Adrenal gland (tissue), 12 donors: ENCODE data around the gene HMCES. TPM values are rescaled to one million over a fixed set of nuclear protein-coding genes. Genes with fewer than 3 reads are reported as not detected.

Experiments used
- DNase-seq, 7 donors: peaks; one replicate each; pipeline ENCODE4 v3.0.0-alpha.2; 2019 to 2020
- H3K27ac ChIP-seq, 5 donors: fragments of 200-600 bp; sonication (generic) in 4 of 5; 1 replicate in 3 of 5; 2 replicates in 2 of 5; pipeline versions ENCODE4 v1.5.1 to v1.8.0; 2016 to 2020; ENCODE audit warnings: mild to moderate bottlenecking in 1 of 5
- H3K27me3 ChIP-seq: fragments of 200-600 bp; 2 replicates; pipeline ENCODE4 v1.8.0; 2021
- H3K36me3 ChIP-seq, 2 donors: fragments of 200-600 bp; replicated peaks in 1 of 2; 1 replicate in 1 of 2; 2 replicates in 1 of 2; pipeline versions ENCODE4 v1.5.1 to v1.8.0; 2018 to 2022
- H3K4me1 ChIP-seq, 2 donors: fragments of 200-600 bp; replicated peaks in 1 of 2; 1 replicate in 1 of 2; 2 replicates in 1 of 2; pipeline versions ENCODE4 v1.5.1 to v1.8.0; 2018 to 2021
- H3K4me3 ChIP-seq, 4 donors: fragments of 200-600 bp; sonication (generic) in 3 of 4; one replicate each; pipeline ENCODE4 v1.5.1; 2016 to 2018
- H3K9me3 ChIP-seq, 3 donors: fragments of 200-600 bp; sonication (generic) in 1 of 3; replicated peaks in 1 of 3; 1 replicate in 2 of 3; 2 replicates in 1 of 3; pipeline versions ENCODE4 v1.5.1 to v1.8.0; 2016 to 2021
- POLR2A ChIP-seq, 2 donors: fragments of 450-650 bp; IDR thresholded peaks; one replicate each; pipeline ENCODE4 v1.6.1; 2017; ENCODE audit warnings: antibody characterized with exemption in 2 of 2, mild to moderate bottlenecking in 2 of 2, moderate library complexity in 1 of 2
- WGBS, 4 donors: extraction: QIAGEN DNeasy Blood & Tissue Kit in 2 of 4; methylation state at CpG; one replicate each; pipeline versions ENCODE4 v1.1.5 to v1.1.7; 2013 to 2017; 5-methylcytosine and 5-hydroxymethylcytosine counted together
- intact Hi-C, 2 donors: fragments of 100-400 bp; cut with DNase I; formaldehyde crosslinking; loops; one replicate each; pipeline versions ENCODE4 v1.14.1 to v1.15.0; 2022 to 2023
- microRNA-seq, 3 donors: library from miRNA; unstranded; fragments of <30 nt; microRNA quantifications; one replicate each; pipeline ENCODE4, GENCODE V29; 2017 to 2020
- polyA plus RNA-seq, 3 donors: library from polyadenylated mRNA; stranded (reverse); fragments of 200-250 nt in 2 of 3; fragments of 350-450 nt in 1 of 3; fragmentation: Illumina TruSeq in 1 of 3; extraction: RNeasy Lipid Tissue Mini Kit (QIAGEN cat#74804) in 1 of 3; gene quantifications; one replicate each; pipeline ENCODE4 v1.2.3, GENCODE V29; 2013 to 2014
- small RNA-seq, 2 donors: library from RNA; depleted of rRNA; stranded (forward); fragments of <200 nt; gene quantifications; one replicate each; pipeline ENCODE3, GENCODE V24; 2016
- total RNA-seq, 9 donors: library from RNA; depleted of rRNA in 4 of 9; stranded (reverse); fragments of >200 nt in 4 of 9; fragments of 120-200 nt in 1 of 9; fragmentation: NEBNext Ultra II Directional in 1 of 9; extraction: Animal tissue kit (Norgen Biotek cat#: 25700) in 1 of 9; gene quantifications; one replicate each; pipeline versions ENCODE4 v1.1.0 to v1.2.4, GENCODE V29; 2013 to 2023
- TF ChIP-seq, protein P1 (sequence below), 6 experiments: fragments of 450-650 bp in 4 of 6; fragments of 200-600 bp in 2 of 6; sonication (generic) in 1 of 6; IDR thresholded peaks; 1 replicate in 5 of 6; 2 replicates in 1 of 6; pipeline versions ENCODE4 v1.5.1 to v1.8.0; 2016 to 2021; ENCODE audit warnings: antibody characterized with exemption in 6 of 6, mild to moderate bottlenecking in 2 of 6, moderate library complexity in 1 of 6
- donor health status: healthy with polysubstance abuse.
- donor health status: Bipolar disorder and iron deficiency.
- donor health status: DM: yes; HTN: yes; CAD: no.
- donor health status: DM: no; HTN: no; CAD: no.
- donor health status: DM: no; HTN: no; CAD: no.
- donor health status: DM: yes; HTN: yes; CAD: no.

Gene HMCES
- total and polyA plus RNA-seq, 12 donors = 16.0 to 39.7 (median 23.7) TPM

DNA sequence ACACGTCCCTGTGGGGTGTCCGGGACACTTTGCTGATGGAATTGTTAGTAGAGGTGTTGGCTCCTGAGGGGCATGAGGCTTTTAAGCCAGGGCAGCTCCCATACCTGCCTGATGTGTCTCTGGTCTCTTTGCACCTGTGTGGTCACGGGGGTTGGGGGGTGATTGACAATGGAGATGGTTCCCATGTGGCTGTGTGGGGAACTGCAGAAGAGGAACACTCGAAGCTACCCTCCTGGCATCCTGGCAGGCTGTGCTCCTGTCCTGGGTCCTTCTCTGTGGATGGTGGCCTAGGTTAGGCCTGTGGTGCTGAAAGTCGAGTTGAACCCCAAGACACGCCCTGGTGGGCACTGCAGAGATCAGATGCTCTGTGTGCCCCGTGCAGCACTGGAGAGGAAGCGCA is 73.4 kb downstream of the HMCES start:
- H3K4me3 ChIP-seq = no peak overlapping the region
- H3K36me3 ChIP-seq = no peaks in the 10 kb centered on the region
- no peak for DNase-seq
- no peaks in the 10 kb centered on the region for H3K27me3 ChIP-seq
- intact Hi-C loops = no loop called here
- no peak overlapping the region for H3K27ac ChIP-seq
- H3K4me1 ChIP-seq = no peaks in the 10 kb centered on the region
- 79 to 85% (median 84%) methylated on average over 5 to 8 of the region's 8 CpGs for WGBS, 4 donors
- no peak for TF ChIP-seq POLR2A (IDR thresholded peaks at IDR 0.05)
- TF ChIP-seq, protein P1, sequence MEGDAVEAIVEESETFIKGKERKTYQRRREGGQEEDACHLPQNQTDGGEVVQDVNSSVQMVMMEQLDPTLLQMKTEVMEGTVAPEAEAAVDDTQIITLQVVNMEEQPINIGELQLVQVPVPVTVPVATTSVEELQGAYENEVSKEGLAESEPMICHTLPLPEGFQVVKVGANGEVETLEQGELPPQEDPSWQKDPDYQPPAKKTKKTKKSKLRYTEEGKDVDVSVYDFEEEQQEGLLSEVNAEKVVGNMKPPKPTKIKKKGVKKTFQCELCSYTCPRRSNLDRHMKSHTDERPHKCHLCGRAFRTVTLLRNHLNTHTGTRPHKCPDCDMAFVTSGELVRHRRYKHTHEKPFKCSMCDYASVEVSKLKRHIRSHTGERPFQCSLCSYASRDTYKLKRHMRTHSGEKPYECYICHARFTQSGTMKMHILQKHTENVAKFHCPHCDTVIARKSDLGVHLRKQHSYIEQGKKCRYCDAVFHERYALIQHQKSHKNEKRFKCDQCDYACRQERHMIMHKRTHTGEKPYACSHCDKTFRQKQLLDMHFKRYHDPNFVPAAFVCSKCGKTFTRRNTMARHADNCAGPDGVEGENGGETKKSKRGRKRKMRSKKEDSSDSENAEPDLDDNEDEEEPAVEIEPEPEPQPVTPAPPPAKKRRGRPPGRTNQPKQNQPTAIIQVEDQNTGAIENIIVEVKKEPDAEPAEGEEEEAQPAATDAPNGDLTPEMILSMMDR (IDR thresholded peaks at IDR 0.05) = no peak
- no peaks in the 10 kb centered on the region for H3K9me3 ChIP-seq

DNA sequence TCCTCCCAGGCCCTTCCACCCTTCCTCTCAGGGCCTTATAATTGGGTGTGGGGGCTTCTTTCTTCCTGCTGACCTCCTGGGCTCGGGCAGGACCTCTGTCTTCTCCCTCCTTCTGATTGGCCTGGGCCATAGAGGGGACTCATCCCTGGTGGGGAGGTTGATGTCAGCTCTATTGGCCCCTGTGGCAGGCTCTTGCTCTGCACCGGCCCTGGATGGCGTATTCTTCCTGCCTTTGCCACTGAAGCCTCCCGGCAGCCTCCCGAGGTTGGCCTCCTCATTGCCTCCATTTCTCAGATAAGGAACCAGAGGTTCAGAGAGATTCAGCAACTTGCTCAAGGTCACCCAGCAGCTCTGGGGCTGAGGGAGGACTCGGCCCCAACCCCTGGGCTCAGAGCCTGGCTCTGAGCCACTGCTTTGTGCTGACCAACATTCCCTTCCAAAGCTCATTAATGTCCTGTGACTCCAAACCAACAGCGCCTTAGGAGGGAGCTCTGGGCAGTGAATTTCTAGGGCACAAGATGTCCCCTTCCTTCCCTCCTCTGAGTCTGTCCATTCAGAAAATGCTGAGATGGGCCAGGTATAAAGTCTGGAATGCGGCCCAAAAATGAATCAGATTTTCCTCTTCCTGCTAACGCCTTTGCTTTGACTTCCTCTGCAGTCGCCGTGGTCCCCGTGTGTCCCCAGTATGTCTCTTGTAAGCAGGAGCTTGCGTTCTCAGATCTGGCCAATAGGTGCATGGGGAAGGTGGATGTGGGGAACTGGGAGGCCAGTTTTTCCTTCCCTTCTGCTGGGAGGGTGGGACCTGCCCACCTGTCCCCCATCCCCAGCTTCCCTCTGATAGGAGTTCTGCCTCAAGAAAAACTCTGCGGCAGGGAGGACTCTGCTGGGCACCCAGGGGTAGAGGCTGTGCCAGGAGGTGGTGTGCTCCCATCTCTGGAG is 74.2 kb downstream of the HMCES start:
- Histone ChIP-seq H3K27ac (peak overlapping the region in 1 of 5 donors; percentile 28), H3K4me3 (no peak overlapping the region), H3K27me3 (no peaks in the 10 kb centered on the region), H3K36me3 (no peaks in the 10 kb centered on the region), H3K9me3 (no peaks in the 10 kb centered on the region), H3K4me1 (no peaks in the 10 kb centered on the region)
- TF ChIP-seq POLR2A (IDR thresholded peaks at IDR 0.05) = no peak
- TF ChIP-seq, protein P1 (IDR thresholded peaks at IDR 0.05) = peak in 1 of 6 experiments; percentile 17
- peak in 4 of 7 donors; percentile 32 to 61 (median 40) for DNase-seq
- intact Hi-C loops = no loop called here
- 54 to 65% (median 62%) methylated on average over 11 to 14 of the region's 14 CpGs for WGBS, 4 donors

DNA sequence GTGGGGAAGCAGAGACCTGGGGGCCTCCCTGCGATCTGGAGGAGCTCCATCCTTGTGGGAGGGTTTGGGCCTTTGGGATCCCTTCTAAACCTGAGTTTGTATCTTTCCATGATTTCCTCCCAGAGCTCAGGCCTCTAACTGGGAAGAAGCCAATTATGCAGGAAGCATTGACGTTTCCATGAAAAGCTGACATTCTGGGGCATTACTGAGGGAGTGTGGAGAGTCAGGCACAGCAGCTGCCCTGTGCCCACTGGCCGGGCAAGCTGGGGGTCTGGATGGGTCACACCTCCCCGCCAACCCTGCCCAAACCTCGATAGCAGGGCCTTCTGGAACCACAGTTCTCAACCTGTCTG is 74.9 kb downstream of the HMCES start:
- H3K9me3 ChIP-seq = no peaks in the 10 kb centered on the region
- H3K27ac ChIP-seq = peak overlapping the region in 1 of 5 donors; percentile 28
- intact Hi-C loops = no loop called here
- no peaks in the 10 kb centered on the region for H3K4me1 ChIP-seq
- no peak overlapping the region for H3K4me3 ChIP-seq
- no peak for DNase-seq
- TF ChIP-seq, protein P1 (IDR thresholded peaks at IDR 0.05) = no peak
- no peak for TF ChIP-seq POLR2A (IDR thresholded peaks at IDR 0.05)
- H3K36me3 ChIP-seq = no peaks in the 10 kb centered on the region
- H3K27me3 ChIP-seq = no peaks in the 10 kb centered on the region
- 65 to 78% (median 77%) methylated on average over 5 of the region's 5 CpGs for WGBS, 4 donors

Small RNA genes lying within 50 kb of the gene (microRNA-seq; reads per million reads assigned to microRNA genes)
- 0 to 0.28 (median 0) reads per million in 3 donors for gene MIR6826

Small RNA genes lying within 50 kb of the gene (small RNA-seq; reads per million reads assigned to genes)
- gene MIR6826 = 0 reads per million in 2 donors

Other genes starting within 250 kb of the HMCES start
- 1 to 10 TPM in 1 of 9 donors, not detected in 8; 1.6 TPM for gene GP9, start 218.1 kb upstream of the HMCES start, total RNA-seq
- under 1 TPM in 1 of 3 donors, not detected in 2; 0.13 TPM for gene GP9, start 218.1 kb upstream of the HMCES start, polyA plus RNA-seq
- 10 to 100 TPM in 8 of 9 donors, 1 to 10 TPM in 1; 3.8 to 37.2 (median 32.0) TPM for gene RAB43, start 157.1 kb upstream of the HMCES start, total RNA-seq
- gene RAB43, start 157.1 kb upstream of the HMCES start, polyA plus RNA-seq = 10 to 100 TPM in 1 of 3 donors, 1 to 10 TPM in 1, under 1 TPM in 1; 0.33 to 13.0 (median 7.9) TPM
- gene ISY1, start 117.8 kb upstream of the HMCES start, total RNA-seq = 10 to 100 TPM in 8 of 9 donors, 1 to 10 TPM in 1; 4.1 to 40.0 (median 27.0) TPM
- 10 to 100 TPM; 15.0 to 39.7 (median 17.7) TPM for gene ISY1, start 117.8 kb upstream of the HMCES start, polyA plus RNA-seq
- 100 to 1,000 TPM; 296 to 804 (median 483) TPM for gene CNBP, start 95.0 kb upstream of the HMCES start, total RNA-seq
- gene CNBP, start 95.0 kb upstream of the HMCES start, polyA plus RNA-seq = 100 to 1,000 TPM; 373 to 465 (median 424) TPM
- 100 to 1,000 TPM; 105 to 318 (median 166) TPM for gene COPG1, start 29.3 kb upstream of the HMCES start, total RNA-seq
- gene COPG1, start 29.3 kb upstream of the HMCES start, polyA plus RNA-seq = 100 to 1,000 TPM in 2 of 3 donors, 10 to 100 TPM in 1; 84.9 to 182 (median 160) TPM
- 1 to 10 TPM in 2 of 9 donors, under 1 TPM in 6, not detected in 1; 0.17 to 1.3 (median 0.39) TPM for gene EFCAB12, start 149.8 kb downstream of the HMCES start, total RNA-seq
- 1 to 10 TPM in 2 of 3 donors, under 1 TPM in 1; 0.37 to 3.9 (median 2.8) TPM for gene EFCAB12, start 149.8 kb downstream of the HMCES start, polyA plus RNA-seq
- 10 to 100 TPM in 8 of 9 donors, 1 to 10 TPM in 1; 9.9 to 32.3 (median 26.0) TPM for gene MBD4, start 161.1 kb downstream of the HMCES start, total RNA-seq
- 10 to 100 TPM; 13.3 to 28.9 (median 13.4) TPM for gene MBD4, start 161.1 kb downstream of the HMCES start, polyA plus RNA-seq
- gene IFT122, start 161.4 kb downstream of the HMCES start, total RNA-seq = 10 to 100 TPM; 15.8 to 38.4 (median 26.0) TPM
- 10 to 100 TPM; 15.7 to 23.9 (median 23.3) TPM for gene IFT122, start 161.4 kb downstream of the HMCES start, polyA plus RNA-seq
- not detected for gene RHO, start 249.8 kb downstream of the HMCES start, total RNA-seq
- not detected for gene RHO, start 249.8 kb downstream of the HMCES start, polyA plus RNA-seq